NCI-H510A (cell line): ENCODE results near the gene TGFBRAP1.

Experiments used
- DNase-seq: peaks from one replicate; lab custom pipeline; 2025; lab: John Stamatoyannopoulos, UW

The TGFBRAP1 gene

GRCh38 chr2:105309147-105309545 is 20.4 kb downstream of the TGFBRAP1 start:
- DNase-seq, result no peak

DNA sequence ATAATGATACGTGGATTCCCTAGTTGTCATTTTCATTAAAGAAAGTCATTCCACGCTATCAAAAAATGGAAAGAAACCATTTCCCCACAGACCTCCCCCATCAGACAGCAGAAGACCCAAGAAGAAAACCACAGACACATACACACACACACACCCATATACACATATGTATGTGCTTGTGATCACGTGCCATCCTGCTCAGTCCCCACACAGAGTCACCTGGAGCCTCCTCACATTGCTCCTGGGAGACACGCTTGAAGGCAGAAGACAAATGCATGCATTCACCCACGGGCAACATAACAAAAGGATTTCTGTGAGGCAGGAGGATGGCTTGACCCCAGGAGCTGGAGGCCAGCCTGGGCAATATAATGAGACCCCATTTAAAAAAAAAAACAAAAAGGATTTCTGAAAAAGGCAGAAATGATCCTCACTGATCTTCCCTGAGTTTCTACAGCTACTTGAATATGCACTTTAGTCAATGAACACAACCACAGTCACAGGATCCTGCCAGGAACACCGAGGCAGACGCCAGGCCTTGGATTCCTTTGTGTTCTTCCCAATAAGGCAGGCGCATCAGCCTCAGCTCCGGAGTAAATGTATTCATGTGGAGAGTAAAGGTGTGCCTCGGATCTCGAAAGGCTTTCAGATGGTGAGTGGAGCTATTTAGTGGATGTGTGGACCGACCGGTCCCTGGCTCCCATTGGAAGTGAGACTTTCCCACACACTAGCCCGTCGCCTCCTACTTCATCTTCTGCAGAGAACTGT is 21.0 kb downstream of the TGFBRAP1 start:
- no peak for DNase-seq

DNA sequence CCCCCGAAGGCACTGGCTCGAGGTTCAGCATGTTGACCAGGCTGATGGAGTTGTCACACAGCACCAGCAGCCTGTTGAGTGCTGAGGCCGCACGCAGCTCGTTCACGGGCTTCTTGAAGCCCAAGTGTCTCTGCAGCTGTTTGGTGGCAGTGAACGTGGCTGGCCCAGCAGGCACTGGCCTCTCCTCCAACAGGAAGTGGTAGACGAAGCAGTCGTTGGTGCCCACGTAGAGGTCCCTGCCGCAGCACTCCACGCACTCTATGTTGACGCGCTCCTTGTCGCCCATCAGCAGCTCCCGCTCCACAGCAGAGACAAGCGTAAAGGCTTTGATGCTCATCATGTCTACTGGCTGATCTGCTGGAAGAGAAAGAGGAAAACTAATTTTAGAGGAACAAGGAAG is 21.6 kb downstream of the TGFBRAP1 start:
- DNase-seq, result no peak

DNA sequence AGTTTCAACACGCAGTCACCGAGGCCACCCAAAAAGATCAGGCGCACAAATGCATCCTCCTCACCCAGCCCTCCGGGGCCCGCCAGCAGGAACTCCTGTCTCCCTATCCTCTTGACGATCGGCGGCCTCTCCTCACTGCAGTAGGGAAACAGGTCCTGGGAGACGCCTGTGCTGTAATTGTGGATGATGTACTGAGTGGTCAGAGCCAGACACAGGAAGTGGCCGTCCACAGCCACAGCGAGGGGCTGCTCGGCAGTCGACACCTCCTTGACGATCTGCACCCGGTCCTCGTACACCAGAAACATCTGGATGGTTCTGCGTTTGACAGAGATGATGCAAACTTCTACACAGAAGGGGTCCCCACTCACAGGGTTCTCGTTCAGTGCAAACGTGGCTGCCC is 22.0 kb downstream of the TGFBRAP1 start:
- no peak for DNase-seq

- no peak for DNase-seq
These were observed 22.4 kb downstream of the TGFBRAP1 start for GRCh38 chr2:105307146-105307545.

- no peak for DNase-seq
These were observed 27.9 kb downstream of the TGFBRAP1 start for GRCh38 chr2:105301646-105302045.

- DNase-seq, result no peak
These were observed 30.2 kb downstream of the TGFBRAP1 start for GRCh38 chr2:105299290-105299689.

GRCh38 chr2:105298017-105298416 is 31.5 kb downstream of the TGFBRAP1 start:
- no peak for DNase-seq

DNA sequence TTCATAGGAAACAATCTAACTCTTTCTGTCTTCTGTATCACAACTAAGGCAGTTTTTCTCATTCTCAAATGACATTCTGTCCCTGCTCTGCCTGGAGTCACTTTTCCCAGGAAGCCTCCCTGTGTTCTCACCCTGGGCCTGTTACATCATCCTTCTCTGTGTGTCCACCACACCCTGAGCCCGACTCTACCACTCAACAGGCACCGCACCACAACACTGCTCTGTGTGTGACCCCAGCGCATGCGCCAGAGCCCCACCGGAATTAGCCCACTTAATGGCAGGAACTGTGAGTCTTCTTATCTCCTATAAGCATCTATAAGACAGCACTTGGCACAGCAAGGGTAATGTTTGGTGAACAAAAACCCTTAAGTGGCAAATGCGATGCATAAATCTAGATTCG is 32.3 kb downstream of the TGFBRAP1 start:
- DNase-seq, result no peak

GRCh38 chr2:105296017-105296611 is 33.4 kb downstream of the TGFBRAP1 start:
- DNase-seq, result no peak

DNA sequence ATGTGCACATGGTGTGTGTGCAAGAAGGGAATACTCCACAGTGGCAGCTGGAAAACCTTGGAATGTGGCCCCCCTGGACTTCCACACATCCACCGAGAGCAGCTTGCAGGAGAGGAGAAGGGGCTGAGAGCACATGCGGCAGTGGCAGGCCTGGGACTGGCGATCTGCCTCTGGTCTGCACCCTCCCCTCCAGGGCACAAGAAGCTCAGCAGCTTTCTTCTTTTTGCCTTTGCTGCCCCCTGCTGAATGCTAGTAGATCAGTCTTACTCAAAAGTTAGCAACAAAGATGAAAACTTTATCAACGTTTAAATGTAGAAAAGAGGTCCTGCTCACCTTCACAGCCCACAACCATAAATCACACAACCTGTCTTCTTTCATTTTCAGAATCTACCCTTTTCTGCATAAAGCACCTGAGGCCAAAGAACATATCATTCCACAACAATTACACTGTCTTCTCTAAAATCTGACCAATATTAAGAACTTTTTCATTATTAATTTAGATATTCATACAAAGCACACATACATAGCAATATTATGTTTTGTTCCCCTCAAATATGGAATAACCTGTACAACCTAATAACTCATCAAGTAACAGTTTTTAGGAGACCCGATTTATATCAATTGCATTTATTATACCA is 34.6 kb downstream of the TGFBRAP1 start:
- DNase-seq, result no peak

- no peak for DNase-seq
These were observed 35.5 kb downstream of the TGFBRAP1 start for GRCh38 chr2:105294046-105294445.

- no peak for DNase-seq
These were observed 37.6 kb downstream of the TGFBRAP1 start for GRCh38 chr2:105291981-105292380.

DNA sequence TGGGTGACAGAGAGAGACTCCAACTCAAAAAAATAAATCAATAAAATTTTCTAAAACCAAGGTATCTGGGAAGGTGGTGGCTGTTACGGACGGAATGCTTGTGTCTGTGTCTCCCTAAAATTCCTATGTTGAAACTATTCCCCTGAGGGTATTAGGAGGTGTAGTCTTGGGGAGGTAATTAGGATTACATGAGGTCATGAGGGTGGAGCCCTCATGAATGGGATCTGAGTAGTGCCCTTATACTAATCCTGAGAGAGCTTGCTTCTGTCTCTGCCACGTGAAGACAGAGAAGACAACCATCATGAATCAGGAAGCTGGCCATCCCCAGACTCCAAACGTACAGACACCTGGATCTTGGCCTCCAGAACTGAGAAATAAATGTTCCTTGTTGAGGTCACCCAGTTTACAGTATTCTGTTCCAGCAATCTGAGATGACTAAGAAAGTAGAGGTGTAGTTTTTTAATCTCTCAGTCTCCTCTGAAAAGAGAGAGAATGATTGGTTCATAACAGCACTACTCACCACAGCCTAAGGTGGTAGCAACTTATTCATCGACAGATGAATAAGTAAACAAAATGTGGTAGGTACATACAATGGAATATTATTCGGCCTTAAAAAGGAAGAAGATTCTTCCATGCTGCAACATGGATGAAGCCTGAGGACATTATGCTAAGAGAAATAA is 38.4 kb downstream of the TGFBRAP1 start:
- DNase-seq, result no peak

DNA sequence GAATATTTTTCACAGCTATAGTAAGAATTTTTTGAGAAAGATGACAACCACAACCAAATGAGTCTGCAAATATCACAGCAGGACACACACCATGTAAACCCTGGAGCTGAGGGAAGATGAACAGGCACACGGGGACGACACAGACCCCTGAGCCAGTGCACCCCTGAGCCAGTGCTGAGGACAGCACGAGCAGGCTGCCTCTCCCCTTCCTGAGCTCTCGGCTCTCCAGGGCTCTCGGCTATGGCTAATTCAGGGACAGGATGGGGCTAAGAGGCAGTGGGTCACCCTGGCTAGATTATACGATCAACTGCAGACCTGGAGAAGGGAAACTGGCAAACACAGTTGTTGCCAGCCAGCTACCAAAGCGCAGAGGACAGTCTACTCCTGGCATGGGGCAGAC is 41.4 kb downstream of the TGFBRAP1 start:
- no peak for DNase-seq

DNA sequence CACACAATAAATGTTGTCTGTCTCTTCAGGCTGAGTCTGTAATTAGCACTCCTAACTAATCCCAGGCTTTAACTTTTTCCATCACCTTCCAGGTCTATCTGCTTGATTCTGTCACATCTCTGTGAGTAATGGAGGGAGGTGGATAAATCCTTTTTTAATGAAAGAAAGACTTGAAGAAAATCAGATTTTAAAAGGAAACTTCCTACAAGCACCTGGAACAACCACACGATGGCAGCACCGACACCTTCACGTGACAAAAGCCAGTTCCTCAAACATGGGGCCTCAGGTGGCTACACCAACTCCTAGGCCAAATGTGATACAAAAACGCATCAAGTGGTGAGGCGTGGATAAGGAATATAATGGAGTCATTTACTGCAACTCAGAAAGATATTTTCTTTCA is 41.8 kb downstream of the TGFBRAP1 start:
- no peak for DNase-seq

GRCh38 chr2:105283532-105283931 is 46.0 kb downstream of the TGFBRAP1 start:
- DNase-seq, result no peak

DNA sequence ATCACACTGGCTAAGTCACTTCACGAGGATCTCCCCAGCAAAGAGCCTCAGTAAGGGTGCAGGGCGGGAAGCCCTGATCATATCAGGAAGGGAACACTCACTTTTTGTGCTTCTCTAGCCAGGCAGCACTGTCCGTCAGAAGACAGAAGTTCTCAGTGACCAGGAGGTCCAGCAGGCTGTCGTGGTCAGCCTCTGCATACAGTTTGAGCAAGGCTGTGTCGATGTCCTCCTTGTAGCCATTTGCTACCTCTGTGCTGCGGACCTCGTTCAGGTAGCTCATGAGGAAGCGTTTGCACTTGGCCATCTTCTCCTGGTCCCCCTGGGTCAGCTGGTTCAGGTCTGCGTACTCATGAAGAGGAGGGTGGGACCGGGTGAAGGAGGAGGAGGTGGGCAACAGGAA is 49.3 kb downstream of the TGFBRAP1 start:
- no peak for DNase-seq

GRCh38 chr2:105279126-105279525 is 50.4 kb downstream of the TGFBRAP1 start:
- DNase-seq, result no peak

- no peak for DNase-seq
These were observed 50.9 kb downstream of the TGFBRAP1 start for GRCh38 chr2:105278654-105279053.

DNA sequence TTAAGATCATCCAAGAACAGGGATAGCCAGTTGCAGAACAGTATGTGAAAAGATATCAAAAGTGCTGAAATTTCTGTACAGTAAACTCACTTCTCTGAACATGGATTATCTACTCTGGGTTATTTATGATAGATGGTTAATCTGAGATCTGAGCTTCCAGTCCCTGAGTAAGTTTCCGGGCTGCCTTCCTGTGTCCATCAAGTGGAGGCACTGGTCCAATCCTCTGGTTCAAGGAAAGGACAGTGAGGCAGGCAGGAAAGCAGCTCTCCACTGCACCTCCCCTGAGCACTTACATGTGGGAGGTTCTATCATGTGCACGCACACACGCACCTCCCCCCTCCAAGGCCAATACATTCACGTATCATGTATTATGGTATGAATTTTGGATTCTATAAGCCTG is 55.5 kb downstream of the TGFBRAP1 start:
- no peak for DNase-seq

GRCh38 chr2:105272176-105272575 is 57.4 kb downstream of the TGFBRAP1 start:
- DNase-seq, result no peak
